NCI-H2196 treated with DMSO at 0.1 percent for 48 hours (cell line): ENCODE data around the gene DMAC1.
A peak's percentile ranks its signal among the peaks of the same experiment; 100 is the strongest.

Experiments
- DNase-seq: peaks from one replicate; lab custom pipeline; 2025; ENCODE audit not compliant: unreplicated experiment; lab: John Stamatoyannopoulos, UW

Gene DMAC1

GRCh38 chr9:7799234-7799943, at the start of gene DMAC1:
TSS of gene DMAC1 (minus strand) at chr9:7799778. CDS start at chr9:7799734, 44 bp downstream.
- DNase-seq: peak; percentile 93

- no peak for DNase-seq
Measured at GRCh38 chr9:7849362-7849761, 49.8 kb upstream of the DMAC1 start.

GRCh38 chr9:7848498-7848897, 48.9 kb upstream of the DMAC1 start:
- DNase-seq: no peak

- DNase-seq: no peak
Measured at GRCh38 chr9:7844242-7844641, 44.7 kb upstream of the DMAC1 start.

GRCh38 chr9:7841831-7842230, 42.3 kb upstream of the DMAC1 start:
- no peak for DNase-seq

GRCh38 chr9:7834531-7834930, 35.0 kb upstream of the DMAC1 start:
- DNase-seq: no peak

- DNase-seq: no peak
Measured at GRCh38 chr9:7828334-7828733, 28.8 kb upstream of the DMAC1 start.

GRCh38 chr9:7827792-7828191, 28.2 kb upstream of the DMAC1 start:
- DNase-seq: no peak

- DNase-seq: no peak
Measured at GRCh38 chr9:7827056-7827455, 27.5 kb upstream of the DMAC1 start.

- no peak for DNase-seq
Measured at GRCh38 chr9:7823651-7824050, 24.1 kb upstream of the DMAC1 start.

- DNase-seq: no peak
Measured at GRCh38 chr9:7819984-7820383, 20.4 kb upstream of the DMAC1 start.

GRCh38 chr9:7816021-7816420, 16.4 kb upstream of the DMAC1 start:
- no peak for DNase-seq

- DNase-seq: no peak
Measured at GRCh38 chr9:7813030-7813429, 13.5 kb upstream of the DMAC1 start.

GRCh38 chr9:7811677-7812076, 12.1 kb upstream of the DMAC1 start:
- DNase-seq: no peak

- DNase-seq: no peak
Measured at GRCh38 chr9:7802666-7803065, 3.1 kb upstream of the DMAC1 start.

- DNase-seq: no peak
Measured at GRCh38 chr9:7799944-7800285, 337 bp upstream of the DMAC1 start.

GRCh38 chr9:7794196-7794595, 5.4 kb downstream of the DMAC1 start:
- no peak for DNase-seq

GRCh38 chr9:7791394-7791793, 8.2 kb downstream of the DMAC1 start:
- DNase-seq: no peak

- no peak for DNase-seq
Measured at GRCh38 chr9:7790819-7791182, 8.8 kb downstream of the DMAC1 start.

- DNase-seq: no peak
Measured at GRCh38 chr9:7790022-7790818, 9.4 kb downstream of the DMAC1 start.

GRCh38 chr9:7788772-7789171, 10.8 kb downstream of the DMAC1 start:
- DNase-seq: no peak

GRCh38 chr9:7785813-7786212, 13.8 kb downstream of the DMAC1 start:
- no peak for DNase-seq

- no peak for DNase-seq
Measured at GRCh38 chr9:7784472-7784871, 15.1 kb downstream of the DMAC1 start.
